HG03108 (cell line): ENCODE results near the gene PAXX.

Experiments used
- ATAC-seq: cut with Tn5 transposase; IDR thresholded peaks from one replicate; pipeline ENCODE4 v1.9.1; 2021; ENCODE audit warnings: moderate library complexity; ENCODE audit not compliant: unreplicated experiment

Gene PAXX

GRCh38 chr9:136964833-136965422, 27.3 kb upstream of the PAXX start:
- no peak for ATAC-seq

GRCh38 chr9:136965771-136966484, 26.3 kb upstream of the PAXX start:
- ATAC-seq = no peak

GRCh38 chr9:136968333-136969127, 23.7 kb upstream of the PAXX start:
- no peak for ATAC-seq

GRCh38 chr9:136969150-136969549, 23.1 kb upstream of the PAXX start:
- ATAC-seq = no peak

- no peak for ATAC-seq
Observed at GRCh38 chr9:136969774-136970173, 22.4 kb upstream of the PAXX start.

- no peak for ATAC-seq
Observed at GRCh38 chr9:136970361-136970760, 21.9 kb upstream of the PAXX start.

- ATAC-seq = no peak
Observed at GRCh38 chr9:136971746-136972145, 20.5 kb upstream of the PAXX start.

- ATAC-seq = no peak
Observed at GRCh38 chr9:136972335-136972734, 19.9 kb upstream of the PAXX start.

GRCh38 chr9:136972743-136973142, 19.5 kb upstream of the PAXX start:
- no peak for ATAC-seq

- no peak for ATAC-seq
Observed at GRCh38 chr9:136973618-136974617, 18.3 kb upstream of the PAXX start.

GRCh38 chr9:136974817-136975535, 17.2 kb upstream of the PAXX start:
- ATAC-seq = no peak

- ATAC-seq = no peak
Observed at GRCh38 chr9:136975644-136976043, 16.6 kb upstream of the PAXX start.

- ATAC-seq = no peak
Observed at GRCh38 chr9:136977223-136977622, 15.0 kb upstream of the PAXX start, which contains the start of gene PTGDS. TSS of gene PTGDS (plus strand) at chr9:136977504. CDS start at chr9:136977579, 75 bp downstream.

- ATAC-seq = no peak
Observed at GRCh38 chr9:136977649-136978072, 14.6 kb upstream of the PAXX start.

GRCh38 chr9:136978073-136978864, 14.0 kb upstream of the PAXX start:
- no peak for ATAC-seq

GRCh38 chr9:136978865-136979544, 13.2 kb upstream of the PAXX start:
- ATAC-seq = no peak

GRCh38 chr9:136979769-136980587, 12.2 kb upstream of the PAXX start:
- ATAC-seq = no peak
